ENCODE data around the gene RYR2. TPM values are rescaled to one million over a fixed set of nuclear protein-coding genes. Genes with fewer than 3 reads are reported as not detected.

Gene RYR2
- total RNA-seq, 1 experiment from 2014 or later: 0.90 TPM

GRCh38 chr1:237868817-237869600, 827.0 kb downstream of the RYR2 start:
- CTCF ChIA-PET: interaction anchor here (0.5 to 0.8 kb wide), 2 partner anchors 23 to 164 kb away, joined by 3 read pairs; no protein-coding TSS in a partner anchor
- intact Hi-C loops (cut with micrococcal nuclease; ENCODE audit: unreplicated experiment): loop anchor here (5.0 to 10.0 kb wide), 3 partner anchors 476 to 1516 kb away; partner anchors contain the start of gene CHRM3
- Mint-ChIP-seq H3K27me3 (ENCODE audit: unreplicated experiment) (no peaks in the 10 kb centered on the region), H3K36me3 (ENCODE audit: insufficient read depth, unreplicated experiment) (no peaks in the 10 kb centered on the region), H3K9me3 (ENCODE audit: low read depth, unreplicated experiment) (peaks cover 3% of the 10 kb centered on the region), H3K27ac (ENCODE audit: unreplicated experiment) (peak overlapping the region; percentile 33), H3K4me3 (ENCODE audit: low read depth, unreplicated experiment) (peak overlapping the region; percentile 17), H3K4me1 (ENCODE audit: low read depth, unreplicated experiment) (peaks cover 48% of the 10 kb centered on the region)
- DNase-seq: peak; percentile 32
- no peak for TF ChIP-seq CTCF (IDR thresholded peaks at IDR 0.05; ENCODE audit: unreplicated experiment)
- no TSS peak for BruUV-seq (replicated peaks)

- TF ChIP-seq CTCF (IDR thresholded peaks at IDR 0.05; ENCODE audit: unreplicated experiment): no peak
- H3K4me3 Mint-ChIP-seq (ENCODE audit: low read depth, unreplicated experiment): no peak overlapping the region
- peaks cover 3% of the 10 kb centered on the region for H3K9me3 Mint-ChIP-seq (ENCODE audit: low read depth, unreplicated experiment)
- CTCF ChIA-PET: interaction anchor here (0.6 to 1.8 kb wide), 3 partner anchors 10 to 1133 kb away, joined by 3 to 16 read pairs (median 3); no protein-coding TSS in a partner anchor
- no TSS peak for BruUV-seq (replicated peaks)
- H3K36me3 Mint-ChIP-seq (ENCODE audit: insufficient read depth, unreplicated experiment): no peaks in the 10 kb centered on the region
- H3K27me3 Mint-ChIP-seq (ENCODE audit: unreplicated experiment): no peaks in the 10 kb centered on the region
- peak overlapping the region; percentile 42 for H3K27ac Mint-ChIP-seq (ENCODE audit: unreplicated experiment)
- peak; percentile 74 for DNase-seq
- peaks cover 72% of the 10 kb centered on the region for H3K4me1 Mint-ChIP-seq (ENCODE audit: low read depth, unreplicated experiment)
- intact Hi-C loops (cut with micrococcal nuclease; ENCODE audit: unreplicated experiment): no loop called here
Measured at GRCh38 chr1:237873487-237874211, 831.7 kb downstream of the RYR2 start.

- Mint-ChIP-seq H3K9me3 (ENCODE audit: low read depth, unreplicated experiment) (peaks cover 3% of the 10 kb centered on the region), H3K4me1 (ENCODE audit: low read depth, unreplicated experiment) (peaks cover 75% of the 10 kb centered on the region), H3K27me3 (ENCODE audit: unreplicated experiment) (no peaks in the 10 kb centered on the region), H3K4me3 (ENCODE audit: low read depth, unreplicated experiment) (no peak overlapping the region), H3K27ac (ENCODE audit: unreplicated experiment) (no peak overlapping the region), H3K36me3 (ENCODE audit: insufficient read depth, unreplicated experiment) (no peaks in the 10 kb centered on the region)
- CTCF ChIA-PET: interaction anchor here (2.2 kb wide), 1 partner anchor 11 kb away, joined by 9 read pairs; no protein-coding TSS in a partner anchor
- BruUV-seq (replicated peaks): no TSS peak
- intact Hi-C loops (cut with micrococcal nuclease; ENCODE audit: unreplicated experiment): no loop called here
- no peak for TF ChIP-seq CTCF (IDR thresholded peaks at IDR 0.05; ENCODE audit: unreplicated experiment)
- DNase-seq: no peak
Measured at GRCh38 chr1:237875291-237875690, 833.3 kb downstream of the RYR2 start.

GRCh38 chr1:237877631-237878030, 835.6 kb downstream of the RYR2 start:
- H3K9me3 Mint-ChIP-seq (ENCODE audit: low read depth, unreplicated experiment): no peaks in the 10 kb centered on the region
- no TSS peak for BruUV-seq (replicated peaks)
- CTCF ChIA-PET: interaction anchor here (1.2 kb wide), 1 partner anchor 13 kb away, joined by 3 read pairs; no protein-coding TSS in a partner anchor
- H3K4me3 Mint-ChIP-seq (ENCODE audit: low read depth, unreplicated experiment): no peak overlapping the region
- no peak for TF ChIP-seq CTCF (IDR thresholded peaks at IDR 0.05; ENCODE audit: unreplicated experiment)
- H3K27me3 Mint-ChIP-seq (ENCODE audit: unreplicated experiment): no peaks in the 10 kb centered on the region
- intact Hi-C loops (cut with micrococcal nuclease; ENCODE audit: unreplicated experiment): no loop called here
- no peaks in the 10 kb centered on the region for H3K36me3 Mint-ChIP-seq (ENCODE audit: insufficient read depth, unreplicated experiment)
- H3K4me1 Mint-ChIP-seq (ENCODE audit: low read depth, unreplicated experiment): peaks cover 63% of the 10 kb centered on the region
- no peak for DNase-seq
- H3K27ac Mint-ChIP-seq (ENCODE audit: unreplicated experiment): peak overlapping the region; percentile 14

All from Calu3 (cell line).